Measurements from ENCODE around the gene CHMP2B.

The CHMP2B gene

DNA sequence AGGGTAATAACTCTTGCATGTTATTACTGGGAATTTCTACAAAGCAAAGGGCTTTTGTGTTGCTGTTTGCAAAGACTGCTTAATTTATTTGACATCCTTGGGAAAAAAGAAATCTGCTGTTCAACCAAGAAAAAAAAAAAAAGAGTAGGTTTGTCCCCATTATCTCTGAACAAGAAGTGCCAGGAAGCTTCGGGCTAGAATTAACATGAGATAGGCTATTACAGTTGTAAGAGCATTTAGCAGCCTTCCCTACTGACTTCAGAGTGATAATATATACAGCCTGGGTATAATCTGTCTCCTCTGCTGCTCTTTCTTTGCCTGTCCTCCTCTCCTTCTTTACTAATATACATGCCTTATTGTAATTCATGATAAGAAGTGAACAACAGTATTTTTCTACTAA, 23.3 kb upstream of the CHMP2B start:
- TF ChIP-seq, protein P1, sequence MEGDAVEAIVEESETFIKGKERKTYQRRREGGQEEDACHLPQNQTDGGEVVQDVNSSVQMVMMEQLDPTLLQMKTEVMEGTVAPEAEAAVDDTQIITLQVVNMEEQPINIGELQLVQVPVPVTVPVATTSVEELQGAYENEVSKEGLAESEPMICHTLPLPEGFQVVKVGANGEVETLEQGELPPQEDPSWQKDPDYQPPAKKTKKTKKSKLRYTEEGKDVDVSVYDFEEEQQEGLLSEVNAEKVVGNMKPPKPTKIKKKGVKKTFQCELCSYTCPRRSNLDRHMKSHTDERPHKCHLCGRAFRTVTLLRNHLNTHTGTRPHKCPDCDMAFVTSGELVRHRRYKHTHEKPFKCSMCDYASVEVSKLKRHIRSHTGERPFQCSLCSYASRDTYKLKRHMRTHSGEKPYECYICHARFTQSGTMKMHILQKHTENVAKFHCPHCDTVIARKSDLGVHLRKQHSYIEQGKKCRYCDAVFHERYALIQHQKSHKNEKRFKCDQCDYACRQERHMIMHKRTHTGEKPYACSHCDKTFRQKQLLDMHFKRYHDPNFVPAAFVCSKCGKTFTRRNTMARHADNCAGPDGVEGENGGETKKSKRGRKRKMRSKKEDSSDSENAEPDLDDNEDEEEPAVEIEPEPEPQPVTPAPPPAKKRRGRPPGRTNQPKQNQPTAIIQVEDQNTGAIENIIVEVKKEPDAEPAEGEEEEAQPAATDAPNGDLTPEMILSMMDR (IDR thresholded peaks at IDR 0.05; ENCODE audit: insufficient read depth, low read depth, low read length, missing control alignments), result no peak
- DNase-seq (ENCODE audit: low read depth), result no peak
- H3K4me3 ChIP-seq (ENCODE audit: low read depth, low read length), result no peak overlapping the region

DNA sequence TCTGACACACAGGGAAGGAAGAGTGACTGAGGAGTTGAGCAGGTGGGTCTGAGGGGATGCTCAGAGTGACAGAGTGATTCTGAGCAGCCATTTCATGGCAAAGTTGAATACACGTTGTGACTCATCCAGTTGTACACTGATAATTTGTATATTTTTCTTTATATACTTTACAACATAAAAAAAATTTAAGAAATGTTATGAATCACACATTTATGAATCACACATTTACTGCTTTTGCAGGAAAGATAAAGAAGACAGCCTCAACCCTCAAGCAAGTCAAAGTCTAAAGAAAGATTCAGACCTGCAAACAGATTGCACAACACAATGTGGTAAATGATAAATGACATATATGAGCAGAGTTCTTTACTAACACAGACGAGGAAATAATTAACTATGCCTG, 21.0 kb upstream of the CHMP2B start:
- no peak for DNase-seq (ENCODE audit: low read depth)
- TF ChIP-seq, protein P1 (IDR thresholded peaks at IDR 0.05; ENCODE audit: insufficient read depth, low read depth, low read length, missing control alignments), result no peak
- H3K4me3 ChIP-seq (ENCODE audit: low read depth, low read length), result no peak overlapping the region

DNA sequence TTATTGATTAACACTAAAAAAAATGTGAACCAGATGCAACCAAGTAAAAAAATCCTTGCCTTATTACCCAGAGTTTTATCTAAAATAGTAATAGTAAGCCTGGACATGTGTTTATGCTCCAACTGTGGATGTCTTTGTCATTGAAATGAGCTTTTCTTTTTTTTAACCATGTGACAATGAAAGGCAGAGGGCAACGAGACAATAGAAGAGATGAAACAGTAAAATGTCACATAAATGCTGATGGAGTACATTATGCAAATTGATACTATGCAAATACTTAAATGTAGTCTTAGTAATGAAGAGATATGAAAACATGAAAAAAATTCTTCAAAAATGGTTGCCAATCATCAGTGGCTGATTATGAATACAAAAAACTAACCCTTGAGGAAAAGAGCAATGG, 20.5 kb upstream of the CHMP2B start:
- TF ChIP-seq, protein P1 (IDR thresholded peaks at IDR 0.05; ENCODE audit: insufficient read depth, low read depth, low read length, missing control alignments), result no peak
- no peak overlapping the region for H3K4me3 ChIP-seq (ENCODE audit: low read depth, low read length)
- DNase-seq (ENCODE audit: low read depth), result no peak

DNA sequence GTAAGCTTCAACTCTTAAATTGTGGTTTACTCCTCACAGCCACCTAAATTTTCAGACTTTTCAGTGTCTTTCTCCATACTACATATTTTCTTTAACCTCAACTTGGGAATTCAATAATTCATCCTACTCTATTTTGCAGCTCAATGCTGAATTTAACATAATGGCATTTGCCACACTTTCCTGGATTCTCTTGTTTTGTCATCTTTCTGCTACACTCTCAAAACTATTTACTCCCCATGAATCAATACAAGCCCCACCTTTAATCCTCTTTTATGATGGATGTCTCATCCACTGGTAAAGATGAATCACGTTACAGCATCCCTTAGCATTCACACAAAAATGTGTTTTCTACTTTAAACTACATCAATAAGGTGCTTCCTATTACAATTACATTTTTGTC, 19.6 kb upstream of the CHMP2B start:
- DNase-seq (ENCODE audit: low read depth), result no peak
- H3K4me3 ChIP-seq (ENCODE audit: low read depth, low read length), result no peak overlapping the region
- TF ChIP-seq, protein P1 (IDR thresholded peaks at IDR 0.05; ENCODE audit: insufficient read depth, low read depth, low read length, missing control alignments), result no peak

DNA sequence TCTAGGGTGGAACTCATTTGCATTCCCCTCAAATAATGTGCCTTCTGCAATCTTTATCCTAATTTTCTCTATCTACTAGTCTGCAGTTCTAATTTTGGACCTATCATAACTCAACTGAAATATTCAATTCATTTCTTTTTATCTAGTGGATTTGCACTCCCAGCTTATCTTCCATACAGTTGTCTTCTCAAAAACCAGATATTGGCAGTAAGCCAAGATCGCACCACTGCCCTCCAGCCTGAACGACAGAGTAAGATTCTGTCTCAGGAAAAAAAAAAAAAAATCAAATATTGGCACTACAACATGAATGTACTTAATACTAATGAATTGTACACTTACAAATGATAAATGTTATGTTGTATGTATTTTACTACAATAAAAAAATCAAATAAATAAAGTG, 18.0 kb upstream of the CHMP2B start:
- no peak for DNase-seq (ENCODE audit: low read depth)
- H3K4me3 ChIP-seq (ENCODE audit: low read depth, low read length), result no peak overlapping the region
- TF ChIP-seq, protein P1 (IDR thresholded peaks at IDR 0.05; ENCODE audit: insufficient read depth, low read depth, low read length, missing control alignments), result no peak

DNA sequence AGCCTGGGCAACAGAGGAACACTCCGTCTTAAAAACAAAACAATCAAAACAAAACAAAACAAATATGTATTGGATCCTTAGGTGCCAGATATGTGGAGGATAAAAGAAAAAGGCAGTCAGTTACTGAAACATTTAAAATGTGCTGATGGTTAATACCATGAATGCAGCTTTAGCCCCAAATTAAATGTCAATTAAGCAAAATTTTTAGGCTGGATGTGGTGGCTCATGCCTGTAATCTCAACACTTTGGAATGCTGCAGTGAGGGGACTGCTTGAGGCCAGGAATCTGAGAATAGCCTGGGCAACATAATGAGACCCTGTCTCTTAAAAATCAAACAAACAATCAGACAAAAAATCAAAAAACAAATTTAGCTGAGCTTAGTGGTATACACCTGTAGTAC, 8.5 kb upstream of the CHMP2B start:
- TF ChIP-seq, protein P1 (IDR thresholded peaks at IDR 0.05; ENCODE audit: insufficient read depth, low read depth, low read length, missing control alignments), result no peak
- DNase-seq (ENCODE audit: low read depth), result no peak
- no peak overlapping the region for H3K4me3 ChIP-seq (ENCODE audit: low read depth, low read length)

DNA sequence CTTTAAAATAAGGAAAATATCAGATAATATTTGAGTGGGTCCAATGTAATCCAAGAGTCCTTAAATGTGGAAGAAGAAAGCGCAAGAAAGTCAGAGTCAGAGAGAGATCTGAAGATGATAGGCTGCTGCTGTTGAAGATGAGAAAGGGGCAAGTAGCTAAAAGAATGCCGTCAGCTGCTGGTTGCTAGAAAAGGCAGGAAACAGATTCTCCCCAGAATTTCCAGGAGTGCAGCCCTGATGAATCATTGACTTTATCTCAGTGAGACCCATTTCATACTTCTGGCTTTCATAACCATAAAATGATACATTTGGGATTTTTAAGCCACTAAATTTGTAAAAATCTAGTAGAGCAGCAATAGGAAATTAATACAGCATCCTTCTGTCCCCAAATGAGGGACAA, 7.5 kb upstream of the CHMP2B start:
- DNase-seq (ENCODE audit: low read depth), result no peak
- TF ChIP-seq, protein P1 (IDR thresholded peaks at IDR 0.05; ENCODE audit: insufficient read depth, low read depth, low read length, missing control alignments), result no peak

More for the DNA sequence above, 7.5 kb upstream of the CHMP2B start:
- H3K4me3 ChIP-seq (ENCODE audit: low read depth, low read length), result no peak overlapping the region
